GM12801 (cell line): ENCODE measurements around the gene IKZF4.

Experiments
- TF ChIP-seq, protein P1 (sequence below): IDR thresholded peaks from one replicate; pipeline ENCODE4 v1.5.1; 2011; ENCODE audit warnings: control low read depth; ENCODE audit not compliant: insufficient read length; ENCODE audit errors: extremely low read depth

Gene IKZF4

DNA sequence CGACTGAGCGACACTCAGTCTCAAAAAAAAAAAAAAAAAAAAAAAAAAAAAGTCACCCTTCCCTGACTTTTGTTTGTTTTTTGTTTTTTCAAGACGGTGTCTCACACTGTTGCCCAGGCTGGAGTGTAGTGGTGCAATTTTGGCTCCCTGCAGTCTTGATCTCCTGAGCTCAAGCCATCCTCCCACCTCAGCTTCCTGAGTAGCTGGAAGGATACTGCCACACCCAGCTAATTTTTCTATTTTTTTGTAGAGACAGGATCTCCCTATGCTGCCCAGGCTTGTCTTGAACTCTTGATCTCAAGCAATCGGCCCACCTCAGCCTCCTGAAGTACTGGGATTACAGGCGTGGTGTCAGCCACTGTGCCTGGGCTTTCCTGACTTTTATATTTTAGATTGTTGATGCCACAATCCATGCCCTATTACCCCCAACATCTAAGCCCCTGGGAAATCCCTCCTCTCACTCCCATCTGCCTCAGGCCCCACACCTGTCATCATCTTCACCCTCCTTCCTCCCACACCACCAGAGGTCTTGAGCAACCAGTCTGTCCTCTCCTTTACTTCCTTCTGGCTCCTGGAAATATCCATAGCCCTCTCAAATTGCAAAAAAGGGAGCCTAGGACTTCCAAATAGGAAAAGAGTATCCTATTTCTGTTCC, 7.8 kb downstream of the IKZF4 start:
- TF ChIP-seq, protein P1, sequence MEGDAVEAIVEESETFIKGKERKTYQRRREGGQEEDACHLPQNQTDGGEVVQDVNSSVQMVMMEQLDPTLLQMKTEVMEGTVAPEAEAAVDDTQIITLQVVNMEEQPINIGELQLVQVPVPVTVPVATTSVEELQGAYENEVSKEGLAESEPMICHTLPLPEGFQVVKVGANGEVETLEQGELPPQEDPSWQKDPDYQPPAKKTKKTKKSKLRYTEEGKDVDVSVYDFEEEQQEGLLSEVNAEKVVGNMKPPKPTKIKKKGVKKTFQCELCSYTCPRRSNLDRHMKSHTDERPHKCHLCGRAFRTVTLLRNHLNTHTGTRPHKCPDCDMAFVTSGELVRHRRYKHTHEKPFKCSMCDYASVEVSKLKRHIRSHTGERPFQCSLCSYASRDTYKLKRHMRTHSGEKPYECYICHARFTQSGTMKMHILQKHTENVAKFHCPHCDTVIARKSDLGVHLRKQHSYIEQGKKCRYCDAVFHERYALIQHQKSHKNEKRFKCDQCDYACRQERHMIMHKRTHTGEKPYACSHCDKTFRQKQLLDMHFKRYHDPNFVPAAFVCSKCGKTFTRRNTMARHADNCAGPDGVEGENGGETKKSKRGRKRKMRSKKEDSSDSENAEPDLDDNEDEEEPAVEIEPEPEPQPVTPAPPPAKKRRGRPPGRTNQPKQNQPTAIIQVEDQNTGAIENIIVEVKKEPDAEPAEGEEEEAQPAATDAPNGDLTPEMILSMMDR = no peak

DNA sequence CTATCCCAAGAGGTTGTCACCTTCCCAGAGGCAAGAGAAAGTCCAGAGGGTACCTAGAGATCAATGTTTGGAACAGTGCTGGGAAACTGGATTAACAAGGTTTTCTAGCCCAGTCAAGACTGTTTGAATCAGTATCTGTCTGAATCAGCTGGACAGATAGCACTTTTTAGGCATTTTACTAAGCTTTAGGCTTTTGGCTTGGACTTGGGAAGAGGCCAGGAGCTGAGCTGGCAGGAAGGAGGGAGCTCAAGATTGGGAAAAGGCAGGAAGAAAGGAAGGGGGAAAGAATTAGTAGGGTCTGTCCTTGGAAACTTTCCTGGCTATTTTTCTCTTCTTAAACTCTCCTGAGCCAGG, 8.3 kb downstream of the IKZF4 start:
- TF ChIP-seq, protein P1 = no peak

DNA sequence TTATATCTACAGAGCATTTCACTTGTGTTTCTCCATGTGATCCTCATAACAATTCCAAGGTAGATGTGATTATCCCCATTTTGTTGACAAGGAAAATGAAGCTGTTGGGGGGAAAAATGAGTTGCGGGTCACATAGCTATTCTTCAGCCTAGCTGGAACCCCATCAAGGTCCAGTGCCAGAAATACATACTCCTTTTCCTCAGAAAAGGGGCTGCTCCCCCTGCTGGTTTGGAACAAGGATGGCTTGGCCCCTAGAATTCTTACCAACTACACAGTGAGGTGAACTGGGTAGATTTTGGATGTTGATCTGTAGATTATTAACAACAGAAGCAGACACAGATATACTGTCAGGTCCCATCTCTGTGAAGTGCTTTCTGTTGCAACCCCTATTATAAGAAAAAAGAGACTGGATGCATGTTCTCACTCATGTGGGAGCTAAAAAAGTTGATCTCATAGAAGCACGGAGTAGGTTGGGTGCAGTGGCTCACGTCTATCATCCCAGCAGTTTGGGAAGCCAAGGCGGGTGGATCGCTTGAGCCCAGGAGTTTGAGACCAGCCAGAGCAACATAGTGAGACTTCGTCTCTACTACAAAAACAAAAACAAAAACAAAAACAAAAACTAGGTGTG, 8.9 kb downstream of the IKZF4 start:
- TF ChIP-seq, protein P1 = no peak

DNA sequence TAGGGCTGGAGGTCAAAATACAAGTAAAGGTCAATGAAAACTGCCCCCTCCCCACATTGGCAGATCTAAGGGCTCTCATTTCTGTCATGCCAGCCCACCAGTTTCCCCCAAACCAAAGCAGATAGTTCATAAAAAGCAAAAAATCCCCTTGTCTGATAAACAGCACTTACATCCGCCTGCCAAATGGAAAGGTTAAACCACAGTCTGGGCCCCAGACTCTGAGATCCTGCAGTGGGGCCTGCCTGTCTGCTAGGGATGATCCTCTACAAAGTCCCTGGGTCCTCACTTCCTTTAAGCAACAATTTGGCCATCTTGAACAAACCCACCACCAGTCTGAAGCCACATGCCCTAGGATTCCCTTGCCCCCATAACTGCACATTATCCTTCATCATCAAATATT, 11.1 kb downstream of the IKZF4 start:
- TF ChIP-seq, protein P1 = no peak

DNA sequence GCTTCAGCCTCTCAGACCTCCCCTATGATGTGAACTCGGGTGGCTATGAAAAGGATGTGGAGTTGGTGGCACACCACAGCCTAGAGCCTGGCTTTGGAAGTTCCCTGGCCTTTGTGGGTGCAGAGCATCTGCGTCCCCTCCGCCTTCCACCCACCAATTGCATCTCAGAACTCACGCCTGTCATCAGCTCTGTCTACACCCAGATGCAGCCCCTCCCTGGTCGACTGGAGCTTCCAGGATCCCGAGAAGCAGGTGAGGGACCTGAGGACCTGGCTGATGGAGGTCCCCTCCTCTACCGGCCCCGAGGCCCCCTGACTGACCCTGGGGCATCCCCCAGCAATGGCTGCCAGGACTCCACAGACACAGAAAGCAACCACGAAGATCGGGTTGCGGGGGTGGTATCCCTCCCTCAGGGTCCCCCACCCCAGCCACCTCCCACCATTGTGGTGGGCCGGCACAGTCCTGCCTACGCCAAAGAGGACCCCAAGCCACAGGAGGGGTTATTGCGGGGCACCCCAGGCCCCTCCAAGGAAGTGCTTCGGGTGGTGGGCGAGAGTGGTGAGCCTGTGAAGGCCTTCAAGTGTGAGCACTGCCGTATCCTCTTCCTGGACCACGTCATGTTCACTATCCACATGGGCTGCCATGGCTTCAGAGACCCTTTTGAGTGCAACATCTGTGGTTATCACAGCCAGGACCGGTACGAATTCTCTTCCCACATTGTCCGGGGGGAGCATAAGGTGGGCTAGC, 13.9 kb downstream of the IKZF4 start:
- TF ChIP-seq, protein P1 = no peak

DNA sequence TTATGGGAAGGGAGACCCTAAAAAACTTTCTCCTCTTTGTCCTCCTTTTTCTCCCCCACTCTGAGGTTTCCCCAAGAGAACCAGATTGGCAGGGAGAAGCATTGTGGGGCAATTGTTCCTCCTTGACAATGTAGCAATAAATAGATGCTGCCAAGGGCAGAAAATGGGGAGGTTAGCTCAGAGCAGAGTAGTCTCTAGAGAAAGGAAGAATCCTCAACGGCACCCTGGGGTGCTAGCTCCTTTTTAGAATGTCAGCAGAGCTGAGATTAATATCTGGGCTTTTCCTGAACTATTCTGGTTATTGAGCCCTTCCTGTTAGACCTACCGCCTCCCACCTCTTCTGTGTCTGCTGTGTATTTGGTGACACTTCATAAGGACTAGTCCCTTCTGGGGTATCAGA, 16.3 kb downstream of the IKZF4 start:
- TF ChIP-seq, protein P1 = no peak

DNA sequence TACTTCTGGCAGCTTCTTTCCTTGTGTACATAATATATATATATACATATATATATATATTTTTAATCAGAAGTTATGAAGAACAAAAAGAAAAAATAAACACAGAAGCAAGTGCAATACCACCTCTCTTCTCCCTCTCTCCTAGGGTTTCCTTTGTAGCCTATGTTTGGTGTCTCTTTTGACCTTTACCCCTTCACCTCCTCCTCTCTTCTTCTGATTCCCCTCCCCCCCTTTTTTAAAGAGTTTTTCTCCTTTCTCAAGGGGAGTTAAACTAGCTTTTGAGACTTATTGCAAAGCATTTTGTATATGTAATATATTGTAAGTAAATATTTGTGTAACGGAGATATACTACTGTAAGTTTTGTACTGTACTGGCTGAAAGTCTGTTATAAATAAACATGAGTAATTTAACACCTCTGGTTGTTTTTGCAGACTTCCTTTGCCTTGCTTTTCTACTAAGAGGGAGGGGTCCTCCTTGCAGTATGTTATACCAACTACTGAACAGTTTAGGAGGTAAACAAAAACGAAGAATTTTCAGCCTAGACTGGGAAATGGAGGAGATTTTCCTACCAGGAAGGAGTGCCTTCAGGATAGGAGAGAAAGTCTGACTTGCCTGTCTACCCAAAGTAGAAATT, 17.3 kb downstream of the IKZF4 start:
- TF ChIP-seq, protein P1 = no peak
